GM19023 (cell line): ENCODE data around the gene MRPS31.
"Not testable (repeated sequence)": the region's sequence is repeated elsewhere in the genome, so short reads cannot be mapped to it uniquely, and the experiment has no call there.

Source experiments
- ATAC-seq: cut with Tn5 transposase; IDR thresholded peaks from one replicate; pipeline ENCODE4 v1.9.1; 2021; ENCODE audit warnings: mild to moderate bottlenecking, moderate library complexity; ENCODE audit not compliant: unreplicated experiment

The MRPS31 gene

GRCh38 chr13:40789275-40790153 is 18.5 kb upstream of the MRPS31 start, which contains the start of gene SLC25A15:
Gene SLC25A15, plus strand, starts transcription at chr13:40789611. Its CDS starts 3,616 bp downstream, at chr13:40793227.
- peak; percentile 86 for ATAC-seq

GRCh38 chr13:40788540-40789274 is 17.7 kb upstream of the MRPS31 start:
- not testable (repeated sequence) for ATAC-seq

- ATAC-seq: no peak
These were observed 16.1 kb upstream of the MRPS31 start for GRCh38 chr13:40787062-40787461.

GRCh38 chr13:40786568-40786996 is 15.6 kb upstream of the MRPS31 start:
- no peak for ATAC-seq

GRCh38 chr13:40784540-40784939 is 13.6 kb upstream of the MRPS31 start:
- ATAC-seq: no peak

- ATAC-seq: not testable (repeated sequence)
These were observed 12.0 kb upstream of the MRPS31 start for GRCh38 chr13:40782971-40783370.

GRCh38 chr13:40781717-40782116 is 10.7 kb upstream of the MRPS31 start:
- no peak for ATAC-seq

GRCh38 chr13:40780822-40781401 is 9.9 kb upstream of the MRPS31 start:
- no peak for ATAC-seq

GRCh38 chr13:40779796-40780285 is 8.9 kb upstream of the MRPS31 start:
- no peak for ATAC-seq

GRCh38 chr13:40779049-40779448 is 8.1 kb upstream of the MRPS31 start:
- ATAC-seq: no peak

- ATAC-seq: no peak
These were observed 6.8 kb upstream of the MRPS31 start for GRCh38 chr13:40777809-40778175.

GRCh38 chr13:40777166-40777808 is 6.3 kb upstream of the MRPS31 start:
- ATAC-seq: peak; percentile 89

GRCh38 chr13:40776681-40777165 is 5.7 kb upstream of the MRPS31 start:
- ATAC-seq: peak; percentile 59

GRCh38 chr13:40776232-40776631 is 5.2 kb upstream of the MRPS31 start:
- no peak for ATAC-seq

- ATAC-seq: no peak
These were observed 3.7 kb upstream of the MRPS31 start for GRCh38 chr13:40774672-40775071.

- ATAC-seq: no peak
These were observed 1.9 kb upstream of the MRPS31 start for GRCh38 chr13:40772765-40773473.

GRCh38 chr13:40770609-40770933 is 419 bp downstream of the MRPS31 start:
- ATAC-seq: no peak

- ATAC-seq: no peak
These were observed 1.0 kb downstream of the MRPS31 start for GRCh38 chr13:40769970-40770369.

- no peak for ATAC-seq
These were observed 5.4 kb downstream of the MRPS31 start for GRCh38 chr13:40765602-40766001.
